ENCODE measurements around the gene P2RY12. TPM values are rescaled to one million over a fixed set of nuclear protein-coding genes. Genes with fewer than 3 reads are reported as not detected.

P2RY12 gene
- polyA plus RNA-seq, 1 donor from 2014 or later, result not detected

GRCh38 chr3:151307583-151308488 is 76.7 kb downstream of the P2RY12 start:
- peaks cover 3% of the 10 kb centered on the region for H4K20me1 ChIP-seq (ENCODE audit: insufficient read depth)
- H3K9ac ChIP-seq (ENCODE audit: low read length), result no peak overlapping the region
- no peak overlapping the region for H3K27ac ChIP-seq (ENCODE audit: low read length)
- no peaks in the 10 kb centered on the region for H3K9me3 ChIP-seq (ENCODE audit: low read length)
- TF ChIP-seq EZH2 (IDR thresholded peaks at IDR 0.05; ENCODE audit: borderline replicate concordance, insufficient read depth, low read length, poor library complexity, severe bottlenecking), result no peak
- no peak for TF ChIP-seq RAD21 (conservative IDR thresholded peaks at IDR 0.05)
- no peak for TF ChIP-seq REST (IDR thresholded peaks at IDR 0.05; ENCODE audit: borderline replicate concordance)
- TF ChIP-seq SMC3 (conservative IDR thresholded peaks at IDR 0.05; ENCODE audit: poor library complexity), result no peak
- no peak for TF ChIP-seq CTCF (IDR thresholded peaks at IDR 0.05; ENCODE audit: poor library complexity, severe bottlenecking)
- H3K9me2 ChIP-seq (ENCODE audit: insufficient read depth, low read length), result no peaks in the 10 kb centered on the region
- no peak overlapping the region for H3K4me3 ChIP-seq (ENCODE audit: low read length)
- no peaks in the 10 kb centered on the region for H3K27me3 ChIP-seq (ENCODE audit: insufficient read depth, low read depth, low read length)
- H3K79me2 ChIP-seq (replicated peaks; ENCODE audit: insufficient read depth, low read length), result no peaks in the 10 kb centered on the region
- H2AFZ ChIP-seq (ENCODE audit: low read depth, low read length), result no peak overlapping the region
- H3K4me2 ChIP-seq (ENCODE audit: low read length), result no peak overlapping the region
- H3F3A ChIP-seq (ENCODE audit: insufficient read depth, low read length, poor library complexity, severe bottlenecking), result no peaks in the 10 kb centered on the region
- no peaks in the 10 kb centered on the region for H3K36me3 ChIP-seq (ENCODE audit: insufficient read depth, low read length)

GRCh38 chr3:151307131-151307530 is 77.4 kb downstream of the P2RY12 start:
- no peaks in the 10 kb centered on the region for H3K79me2 ChIP-seq (replicated peaks; ENCODE audit: insufficient read depth, low read length)
- no peak overlapping the region for H3K9ac ChIP-seq (ENCODE audit: low read length)
- H3K36me3 ChIP-seq (ENCODE audit: insufficient read depth, low read length), result no peaks in the 10 kb centered on the region
- no peak overlapping the region for H2AFZ ChIP-seq (ENCODE audit: low read depth, low read length)
- H3K4me2 ChIP-seq (ENCODE audit: low read length), result no peak overlapping the region
- no peaks in the 10 kb centered on the region for H3K27me3 ChIP-seq (ENCODE audit: insufficient read depth, low read depth, low read length)
- H4K20me1 ChIP-seq (ENCODE audit: insufficient read depth), result peaks cover 2% of the 10 kb centered on the region
- H3K9me2 ChIP-seq (ENCODE audit: insufficient read depth, low read length), result no peaks in the 10 kb centered on the region
- TF ChIP-seq MXI1 (conservative IDR thresholded peaks at IDR 0.05; ENCODE audit: poor library complexity, severe bottlenecking), result no peak
- no peak for TF ChIP-seq TAF1 (IDR thresholded peaks at IDR 0.05; ENCODE audit: low read depth)
- TF ChIP-seq SMC3 (conservative IDR thresholded peaks at IDR 0.05; ENCODE audit: poor library complexity), result no peak
- no peak for TF ChIP-seq EP300 (conservative IDR thresholded peaks at IDR 0.05; ENCODE audit: poor library complexity, severe bottlenecking)
- no peak for TF ChIP-seq CTCF (IDR thresholded peaks at IDR 0.05; ENCODE audit: poor library complexity, severe bottlenecking)
- TF ChIP-seq RAD21 (conservative IDR thresholded peaks at IDR 0.05), result no peak
- TF ChIP-seq REST (IDR thresholded peaks at IDR 0.05; ENCODE audit: borderline replicate concordance), result no peak
- TF ChIP-seq EZH2 (IDR thresholded peaks at IDR 0.05; ENCODE audit: borderline replicate concordance, insufficient read depth, low read length, poor library complexity, severe bottlenecking), result no peak
- no peak for TF ChIP-seq POLR2AphosphoS5 (IDR thresholded peaks at IDR 0.05)
- H3K4me3 ChIP-seq (ENCODE audit: low read length), result no peak overlapping the region
- H3K9me3 ChIP-seq (ENCODE audit: low read length), result no peaks in the 10 kb centered on the region
- no peak overlapping the region for H3K27ac ChIP-seq (ENCODE audit: low read length)
- H3F3A ChIP-seq (ENCODE audit: insufficient read depth, low read length, poor library complexity, severe bottlenecking), result no peaks in the 10 kb centered on the region
